ENCODE measurements around the gene PRUNE2.

The PRUNE2 gene

GRCh38 chr9:76691517-76692313 is 214.2 kb downstream of the PRUNE2 start:
- Histone ChIP-seq H2AFZ (ENCODE audit: low read depth, low read length) (no peak overlapping the region), H3K4me1 (ENCODE audit: control insufficient read depth, insufficient read depth, low read depth, low read length) (peaks cover 1% of the 10 kb centered on the region), H3K27me3 (ENCODE audit: control insufficient read depth in 1 of 2, insufficient read depth in 1 of 2, low read length in 2 of 2) (no peaks in the 10 kb centered on the region), H2BK5ac (ENCODE audit: low read depth, low read length, poor library complexity, severe bottlenecking) (no peak overlapping the region), H3K9me3 (ENCODE audit: control insufficient read depth, low read length) (no peaks in the 10 kb centered on the region), H2BK120ac (ENCODE audit: low read depth, low read length) (no peak overlapping the region), H3K9ac (ENCODE audit: low read length) (peak overlapping the region; percentile 82), H2AK5ac (ENCODE audit: low read length, severe bottlenecking) (no peak overlapping the region), H3K18ac (ENCODE audit: low read depth in 1 of 2, low read length in 2 of 2) (no peak overlapping the region), H3K36me3 (ENCODE audit: control insufficient read depth in 1 of 2, insufficient read depth in 2 of 2, low read depth in 1 of 2, low read length in 2 of 2) (no peaks in the 10 kb centered on the region), H3K4me2 (ENCODE audit: low read length, poor library complexity, severe bottlenecking) (peak overlapping the region; percentile 80), H3K79me1 (replicated peaks; ENCODE audit: low read length, poor library complexity, severe bottlenecking) (no peaks in the 10 kb centered on the region), H4K8ac (ENCODE audit: low read length) (no peak overlapping the region), H2BK12ac (ENCODE audit: low read length in 2 of 2) (peak overlapping the region in 1 of 2 experiments; percentile 7), H4K91ac (ENCODE audit: low read length) (no peak overlapping the region), H3K23ac (ENCODE audit: low read length in 2 of 2) (no peak overlapping the region), H3K4me3 (ENCODE audit: insufficient read depth in 1 of 2, low read depth in 1 of 2, low read length in 2 of 2) (peak overlapping the region; percentile 28 to 71), H3K4ac (ENCODE audit: low read depth in 1 of 2, low read length in 2 of 2) (no peak overlapping the region), H3K27ac (ENCODE audit: low read length, poor library complexity, severe bottlenecking) (no peak overlapping the region), H3K14ac (ENCODE audit: low read length in 2 of 2) (no peak overlapping the region), H2BK15ac (ENCODE audit: low read depth, poor library complexity, severe bottlenecking) (no peak overlapping the region)
- WGBS = 40% methylated on average over 13 of the region's 13 CpGs
- no peak for DNase-seq

GRCh38 chr9:76690973-76691370 is 214.9 kb downstream of the PRUNE2 start:
- H2BK15ac ChIP-seq (ENCODE audit: low read depth, poor library complexity, severe bottlenecking) = no peak overlapping the region
- no peak overlapping the region for H4K91ac ChIP-seq (ENCODE audit: low read length)
- no peak overlapping the region for H3K14ac ChIP-seq (ENCODE audit: low read length in 2 of 2)
- H3K79me1 ChIP-seq (replicated peaks; ENCODE audit: low read length, poor library complexity, severe bottlenecking) = no peaks in the 10 kb centered on the region
- H3K4me1 ChIP-seq (ENCODE audit: control insufficient read depth, insufficient read depth, low read depth, low read length) = peaks cover 1% of the 10 kb centered on the region
- 89% methylated on average over 4 of the region's 5 CpGs for WGBS
- no peak overlapping the region for H3K4me2 ChIP-seq (ENCODE audit: low read length, poor library complexity, severe bottlenecking)
- H2BK120ac ChIP-seq (ENCODE audit: low read depth, low read length) = no peak overlapping the region
- no peak overlapping the region for H2AK5ac ChIP-seq (ENCODE audit: low read length, severe bottlenecking)
- H3K4me3 ChIP-seq (ENCODE audit: insufficient read depth in 1 of 2, low read depth in 1 of 2, low read length in 2 of 2) = no peak overlapping the region
- H3K27ac ChIP-seq (ENCODE audit: low read length, poor library complexity, severe bottlenecking) = no peak overlapping the region
- H3K9ac ChIP-seq (ENCODE audit: low read length) = peak overlapping the region; percentile 82
- H2BK5ac ChIP-seq (ENCODE audit: low read depth, low read length, poor library complexity, severe bottlenecking) = no peak overlapping the region
- no peak overlapping the region for H2AFZ ChIP-seq (ENCODE audit: low read depth, low read length)
- H3K36me3 ChIP-seq (ENCODE audit: control insufficient read depth in 1 of 2, insufficient read depth in 2 of 2, low read depth in 1 of 2, low read length in 2 of 2) = no peaks in the 10 kb centered on the region
- no peak overlapping the region for H2BK12ac ChIP-seq (ENCODE audit: low read length in 2 of 2)
- H3K4ac ChIP-seq (ENCODE audit: low read depth in 1 of 2, low read length in 2 of 2) = no peak overlapping the region
- H4K8ac ChIP-seq (ENCODE audit: low read length) = no peak overlapping the region
- no peak for DNase-seq
- no peak overlapping the region for H3K18ac ChIP-seq (ENCODE audit: low read depth in 1 of 2, low read length in 2 of 2)
- H3K23ac ChIP-seq (ENCODE audit: low read length in 2 of 2) = no peak overlapping the region
- H3K9me3 ChIP-seq (ENCODE audit: control insufficient read depth, low read length) = no peaks in the 10 kb centered on the region
- H3K27me3 ChIP-seq (ENCODE audit: control insufficient read depth in 1 of 2, insufficient read depth in 1 of 2, low read length in 2 of 2) = no peaks in the 10 kb centered on the region

GRCh38 chr9:76690246-76690972 is 215.5 kb downstream of the PRUNE2 start:
- no peak overlapping the region for H4K8ac ChIP-seq (ENCODE audit: low read length)
- H3K14ac ChIP-seq (ENCODE audit: low read length in 2 of 2) = no peak overlapping the region
- H3K27me3 ChIP-seq (ENCODE audit: control insufficient read depth in 1 of 2, insufficient read depth in 1 of 2, low read length in 2 of 2) = no peaks in the 10 kb centered on the region
- no peak overlapping the region for H3K9ac ChIP-seq (ENCODE audit: low read length)
- H3K27ac ChIP-seq (ENCODE audit: low read length, poor library complexity, severe bottlenecking) = no peak overlapping the region
- H3K4ac ChIP-seq (ENCODE audit: low read depth in 1 of 2, low read length in 2 of 2) = no peak overlapping the region
- H2BK5ac ChIP-seq (ENCODE audit: low read depth, low read length, poor library complexity, severe bottlenecking) = no peak overlapping the region
- no peak overlapping the region for H2BK12ac ChIP-seq (ENCODE audit: low read length in 2 of 2)
- H3K4me3 ChIP-seq (ENCODE audit: insufficient read depth in 1 of 2, low read depth in 1 of 2, low read length in 2 of 2) = no peak overlapping the region
- no peak overlapping the region for H3K18ac ChIP-seq (ENCODE audit: low read depth in 1 of 2, low read length in 2 of 2)
- 94% methylated on average over 1 of the region's 1 CpG for WGBS
- H3K79me1 ChIP-seq (replicated peaks; ENCODE audit: low read length, poor library complexity, severe bottlenecking) = no peaks in the 10 kb centered on the region
- DNase-seq = peak; percentile 30
- no peak overlapping the region for H3K23ac ChIP-seq (ENCODE audit: low read length in 2 of 2)
- no peak overlapping the region for H2BK15ac ChIP-seq (ENCODE audit: low read depth, poor library complexity, severe bottlenecking)
- no peak overlapping the region for H2AK5ac ChIP-seq (ENCODE audit: low read length, severe bottlenecking)
- H3K4me1 ChIP-seq (ENCODE audit: control insufficient read depth, insufficient read depth, low read depth, low read length) = peaks cover 1% of the 10 kb centered on the region
- H2BK120ac ChIP-seq (ENCODE audit: low read depth, low read length) = no peak overlapping the region
- H3K4me2 ChIP-seq (ENCODE audit: low read length, poor library complexity, severe bottlenecking) = no peak overlapping the region
- no peak overlapping the region for H4K91ac ChIP-seq (ENCODE audit: low read length)
- no peaks in the 10 kb centered on the region for H3K36me3 ChIP-seq (ENCODE audit: control insufficient read depth in 1 of 2, insufficient read depth in 2 of 2, low read depth in 1 of 2, low read length in 2 of 2)
- no peaks in the 10 kb centered on the region for H3K9me3 ChIP-seq (ENCODE audit: control insufficient read depth, low read length)
- H2AFZ ChIP-seq (ENCODE audit: low read depth, low read length) = no peak overlapping the region

- no peak overlapping the region for H3K4me2 ChIP-seq (ENCODE audit: low read length, poor library complexity, severe bottlenecking)
- H4K91ac ChIP-seq (ENCODE audit: low read length) = no peak overlapping the region
- H2AK5ac ChIP-seq (ENCODE audit: low read length, severe bottlenecking) = no peak overlapping the region
- H3K4me1 ChIP-seq (ENCODE audit: control insufficient read depth, insufficient read depth, low read depth, low read length) = peaks cover 1% of the 10 kb centered on the region
- WGBS = 96% methylated on average over 3 of the region's 3 CpGs
- H2BK12ac ChIP-seq (ENCODE audit: low read length in 2 of 2) = no peak overlapping the region
- H2BK120ac ChIP-seq (ENCODE audit: low read depth, low read length) = no peak overlapping the region
- peak overlapping the region; percentile 89 for H3K9ac ChIP-seq (ENCODE audit: low read length)
- no peak overlapping the region for H2AFZ ChIP-seq (ENCODE audit: low read depth, low read length)
- H3K14ac ChIP-seq (ENCODE audit: low read length in 2 of 2) = no peak overlapping the region
- H3K9me3 ChIP-seq (ENCODE audit: control insufficient read depth, low read length) = no peaks in the 10 kb centered on the region
- H3K4ac ChIP-seq (ENCODE audit: low read depth in 1 of 2, low read length in 2 of 2) = no peak overlapping the region
- peak overlapping the region in 1 of 2 experiments; percentile 53 for H3K4me3 ChIP-seq (ENCODE audit: insufficient read depth in 1 of 2, low read depth in 1 of 2, low read length in 2 of 2)
- no peaks in the 10 kb centered on the region for H3K27me3 ChIP-seq (ENCODE audit: control insufficient read depth in 1 of 2, insufficient read depth in 1 of 2, low read length in 2 of 2)
- H2BK15ac ChIP-seq (ENCODE audit: low read depth, poor library complexity, severe bottlenecking) = no peak overlapping the region
- peak; percentile 6 for DNase-seq
- H2BK5ac ChIP-seq (ENCODE audit: low read depth, low read length, poor library complexity, severe bottlenecking) = no peak overlapping the region
- no peak overlapping the region for H4K8ac ChIP-seq (ENCODE audit: low read length)
- H3K27ac ChIP-seq (ENCODE audit: low read length, poor library complexity, severe bottlenecking) = no peak overlapping the region
- H3K36me3 ChIP-seq (ENCODE audit: control insufficient read depth in 1 of 2, insufficient read depth in 2 of 2, low read depth in 1 of 2, low read length in 2 of 2) = no peaks in the 10 kb centered on the region
- H3K79me1 ChIP-seq (replicated peaks; ENCODE audit: low read length, poor library complexity, severe bottlenecking) = no peaks in the 10 kb centered on the region
- H3K23ac ChIP-seq (ENCODE audit: low read length in 2 of 2) = no peak overlapping the region
- H3K18ac ChIP-seq (ENCODE audit: low read depth in 1 of 2, low read length in 2 of 2) = no peak overlapping the region
Measured at GRCh38 chr9:76688471-76689238, 217.3 kb downstream of the PRUNE2 start.
